Left renal pelvis (tissue), 4 donors: ENCODE data around the gene HOXD11. TPM values are rescaled to one million over a fixed set of nuclear protein-coding genes. Genes with fewer than 3 reads are reported as not detected.

Experiments used
- DNase-seq, 4 donors: peaks; one replicate each; pipeline ENCODE4 v3.0.0-alpha.2; 2013; ENCODE audit warnings: low read depth in 4 of 4, low spot score in 3 of 4
- polyA plus RNA-seq, 4 donors: library from polyadenylated mRNA; unstranded; fragments of 120-200 nt; gene quantifications; one replicate each; pipeline ENCODE4 v1.2.1, GENCODE V29; 2013; ENCODE audit not compliant: insufficient read length in 4 of 4

HOXD11 gene
- 10 to 100 TPM; 45.8 to 76.0 (median 63.4) TPM for polyA plus RNA-seq

- DNase-seq, result no peak
Observed at GRCh38 chr2:176106581-176107539, at the start of gene HOXD11. TSS of gene HOXD11 (plus strand) at chr2:176107280. CDS start at chr2:176107356, 76 bp downstream.

GRCh38 chr2:176063958-176064357 lies 43.1 kb upstream of the HOXD11 start:
- DNase-seq, result no peak

GRCh38 chr2:176066645-176067588 lies 40.2 kb upstream of the HOXD11 start:
- DNase-seq, result no peak

GRCh38 chr2:176067589-176068418 lies 39.3 kb upstream of the HOXD11 start:
- DNase-seq, result no peak

- DNase-seq, result no peak
Observed at GRCh38 chr2:176068419-176068832, 38.7 kb upstream of the HOXD11 start.

- no peak for DNase-seq
Observed at GRCh38 chr2:176071330-176072291, 35.5 kb upstream of the HOXD11 start.

- DNase-seq, result no peak
Observed at GRCh38 chr2:176072292-176072669, 34.8 kb upstream of the HOXD11 start.

GRCh38 chr2:176072951-176073904 lies 33.9 kb upstream of the HOXD11 start:
- DNase-seq, result no peak

GRCh38 chr2:176074919-176075425 lies 32.1 kb upstream of the HOXD11 start:
- no peak for DNase-seq

GRCh38 chr2:176075481-176075880 lies 31.6 kb upstream of the HOXD11 start:
- no peak for DNase-seq

- DNase-seq, result no peak
Observed at GRCh38 chr2:176076063-176076462, 31.0 kb upstream of the HOXD11 start.

GRCh38 chr2:176076796-176077195 lies 30.3 kb upstream of the HOXD11 start:
- DNase-seq, result no peak

- no peak for DNase-seq
Observed at GRCh38 chr2:176078541-176079284, 28.4 kb upstream of the HOXD11 start.

- no peak for DNase-seq
Observed at GRCh38 chr2:176079285-176079830, 27.7 kb upstream of the HOXD11 start.

GRCh38 chr2:176079831-176080539 lies 27.1 kb upstream of the HOXD11 start:
- no peak for DNase-seq
